NCI-H526 (cell line): ENCODE measurements around the gene UBE2R2.
"Not testable (repeated sequence)": the region's sequence is repeated elsewhere in the genome, so short reads cannot be mapped to it uniquely, and the experiment has no call there.

Experiments
- DNase-seq, 2 experiments: peaks; one replicate each; lab custom pipeline; 2025; lab: John Stamatoyannopoulos, UW

UBE2R2 gene

DNA sequence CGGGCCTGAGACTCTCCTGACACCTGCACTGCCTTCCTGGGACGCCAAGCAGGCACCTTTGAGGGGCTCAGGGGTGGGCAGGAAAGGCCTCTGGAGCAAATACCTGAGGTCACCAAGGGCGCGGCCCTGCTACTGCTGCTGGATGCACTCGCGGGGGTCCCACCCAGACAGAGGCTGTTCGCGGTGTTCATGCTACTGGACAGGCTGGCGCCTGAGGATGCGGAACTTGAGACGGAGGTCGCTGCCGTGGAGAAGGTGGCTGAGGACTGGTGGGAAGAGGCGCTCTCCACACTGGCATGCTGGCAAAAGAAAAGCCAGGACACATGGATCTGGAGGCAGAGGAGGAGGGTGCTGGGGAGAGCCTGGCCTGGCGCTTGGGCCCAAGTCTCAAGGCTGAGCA, 110.7 kb downstream of the UBE2R2 start:
- DNase-seq = no peak

DNA sequence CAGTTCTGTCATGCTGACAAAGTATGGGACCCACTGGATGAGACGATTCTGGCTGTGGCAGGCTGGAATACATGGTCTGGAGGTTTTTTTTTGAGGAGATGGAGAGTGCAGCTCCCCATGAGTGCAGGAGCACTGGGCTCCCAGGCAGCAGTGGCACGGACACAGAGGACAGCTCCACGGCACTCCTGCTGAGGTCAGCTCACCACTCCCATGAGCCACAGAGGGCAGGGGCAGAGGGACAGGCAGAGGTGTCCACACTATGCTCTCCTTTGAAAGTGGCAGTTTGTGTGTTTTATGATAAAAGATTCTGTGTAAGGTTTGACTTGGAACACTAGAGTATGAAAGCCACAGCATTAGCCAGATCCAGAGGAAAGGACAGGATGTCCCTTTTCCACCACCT, 114.4 kb downstream of the UBE2R2 start:
- DNase-seq = no peak

DNA sequence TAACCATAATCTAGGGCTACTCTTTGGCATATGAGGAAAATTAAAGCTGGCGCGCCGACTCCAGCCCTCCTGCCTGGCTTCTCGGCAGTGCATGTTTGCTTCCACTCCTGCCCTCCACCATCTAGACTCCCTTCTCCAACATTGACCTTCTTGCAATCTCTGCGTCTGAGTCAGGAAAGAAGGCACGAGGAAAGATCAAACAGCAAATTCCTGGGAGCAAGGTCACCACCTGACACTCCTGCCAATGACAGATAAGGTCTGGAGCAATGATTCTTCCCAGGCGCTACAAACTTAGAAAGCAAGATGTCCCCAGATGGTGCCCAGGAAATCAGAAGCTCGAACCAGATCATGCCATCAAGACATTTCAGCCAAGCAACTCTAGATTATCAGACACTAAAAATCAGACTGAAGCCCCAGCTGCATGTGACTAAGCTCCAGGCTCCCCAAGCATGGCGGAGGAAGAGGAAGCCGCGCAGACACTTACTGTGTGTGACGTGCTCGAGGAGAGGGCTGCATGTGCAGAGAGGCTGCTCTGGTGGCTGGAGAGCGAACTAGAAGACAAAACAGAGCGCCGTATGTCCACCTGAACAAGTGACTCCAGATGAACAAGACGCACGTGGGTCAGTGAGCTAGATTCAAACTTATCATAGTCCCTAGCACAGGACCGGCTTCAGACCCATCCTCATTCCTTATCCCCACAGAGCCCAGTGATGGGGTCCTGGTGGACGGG, 115.3 kb downstream of the UBE2R2 start:
- DNase-seq = no peak

DNA sequence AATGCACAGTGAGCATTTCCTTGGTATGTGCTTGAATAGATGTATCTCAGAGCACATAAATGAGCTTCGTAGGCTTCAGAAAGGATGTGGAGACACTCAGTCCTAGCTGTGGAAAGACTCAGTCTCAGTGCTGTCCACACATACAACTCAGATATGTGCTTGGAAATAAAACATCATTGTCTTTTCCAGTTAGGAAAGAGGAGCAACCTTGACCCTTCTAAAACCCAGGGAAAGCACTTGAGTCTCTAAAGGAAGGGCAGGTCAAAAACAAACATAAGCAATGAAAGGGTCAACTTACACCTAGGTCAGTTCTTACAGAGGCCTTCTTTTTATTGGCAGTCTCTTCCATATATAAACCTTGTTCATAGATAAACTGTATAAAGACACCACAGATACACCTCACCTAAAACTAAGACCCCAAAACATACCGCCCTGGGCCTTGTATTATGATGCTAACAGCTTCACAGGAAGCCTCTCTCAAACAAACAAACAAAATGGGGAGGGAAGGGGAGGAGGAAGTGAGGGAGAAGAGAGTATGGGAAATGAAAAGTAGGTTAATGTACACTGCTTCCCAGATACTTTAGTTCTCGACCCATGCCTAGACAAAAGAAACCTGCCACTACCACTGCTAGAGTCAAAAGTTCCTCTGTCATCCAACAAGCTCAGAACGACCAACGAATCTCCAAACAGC, 117.4 kb downstream of the UBE2R2 start:
- DNase-seq = no peak

DNA sequence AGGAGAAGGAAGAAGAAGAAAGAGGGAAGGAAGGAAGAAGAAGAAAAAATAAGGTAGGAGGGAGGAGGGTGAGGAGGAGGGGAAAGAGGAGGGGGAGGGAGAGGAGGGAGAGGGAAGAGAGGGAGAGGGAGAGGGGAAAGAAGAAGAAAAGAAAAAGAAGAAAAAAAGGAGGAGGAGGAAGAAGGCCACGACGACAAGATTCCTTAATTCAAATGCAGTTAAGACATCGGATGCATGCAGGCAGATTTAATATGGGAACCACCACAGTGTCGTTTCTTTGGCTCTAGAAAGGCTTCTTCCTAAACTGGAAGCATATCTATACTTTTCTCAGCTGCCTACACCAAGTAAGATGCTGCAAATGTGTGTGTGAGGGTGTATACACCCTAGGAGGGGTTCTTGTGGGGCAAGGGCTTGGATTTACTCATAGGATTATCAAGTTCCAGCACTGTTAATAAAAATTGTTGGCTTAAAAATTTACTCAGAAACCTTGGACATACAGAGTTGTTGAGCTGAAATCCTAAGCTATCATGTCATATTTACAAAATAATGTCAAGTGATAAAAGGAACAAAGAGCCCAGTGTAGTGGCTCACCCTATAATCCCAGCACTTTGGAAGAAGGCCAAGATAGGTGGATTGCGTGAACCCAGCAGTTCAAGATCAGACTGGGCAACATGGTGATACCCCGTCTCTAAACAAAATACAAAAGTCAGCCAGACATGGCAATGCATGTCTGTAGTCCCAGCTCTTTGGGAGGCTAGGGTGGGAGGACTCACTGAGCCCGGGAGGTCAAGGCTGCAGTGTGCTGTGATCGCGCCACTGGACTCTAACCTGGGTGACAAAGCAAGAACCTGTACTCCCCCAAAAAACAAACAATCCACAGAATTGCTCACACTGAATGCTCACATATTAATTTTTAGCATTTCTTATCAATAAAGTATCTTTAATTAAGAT, 123.2 kb downstream of the UBE2R2 start:
- DNase-seq = no peak

DNA sequence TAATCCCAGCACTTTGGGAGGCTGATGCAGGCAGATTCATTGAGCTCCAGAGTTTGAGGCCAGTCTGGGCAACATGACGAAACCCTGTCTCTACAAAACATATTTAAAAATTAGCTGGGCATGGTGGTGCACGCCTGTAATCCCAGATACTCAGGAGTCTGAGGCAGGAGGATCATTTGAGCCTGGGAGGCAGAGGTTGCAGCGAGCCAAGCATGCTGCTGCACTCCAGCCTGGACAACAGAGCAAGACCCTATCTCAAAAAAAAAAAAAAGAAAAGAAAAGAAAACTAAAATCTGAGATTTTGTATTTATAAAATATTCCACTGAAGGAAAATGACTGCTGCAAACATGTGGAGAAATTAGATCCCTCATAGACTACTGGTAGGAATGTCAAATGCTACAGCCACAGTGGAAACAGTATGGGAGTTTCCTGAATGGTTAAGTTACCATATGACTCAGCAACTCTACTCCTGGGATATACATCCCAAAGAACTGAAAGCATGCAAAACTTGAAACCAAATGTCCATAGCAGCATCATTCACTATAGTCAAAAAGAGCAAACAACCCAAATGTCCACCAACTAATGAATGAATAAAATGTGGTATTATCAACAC, 125.6 kb downstream of the UBE2R2 start:
- no peak for DNase-seq

DNA sequence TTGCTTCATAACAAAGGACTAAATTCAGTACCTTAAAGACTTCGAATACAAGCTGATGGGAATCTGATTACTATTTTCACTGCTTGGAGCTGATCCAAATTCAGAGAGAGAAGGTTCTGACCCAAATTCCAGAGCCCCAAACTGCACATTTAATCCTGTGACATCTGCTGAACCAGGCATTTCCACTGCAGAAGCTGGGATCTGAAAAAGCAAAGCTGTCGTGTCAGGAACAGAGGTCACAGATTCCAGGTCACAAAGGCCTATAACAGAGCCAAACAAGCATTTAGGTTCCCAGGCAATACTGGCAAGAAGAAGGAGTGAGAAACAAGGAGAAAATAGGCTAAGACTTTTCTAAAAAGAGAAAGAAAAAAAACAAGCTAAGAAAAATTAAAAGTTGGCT, 126.4 kb downstream of the UBE2R2 start:
- no peak for DNase-seq

DNA sequence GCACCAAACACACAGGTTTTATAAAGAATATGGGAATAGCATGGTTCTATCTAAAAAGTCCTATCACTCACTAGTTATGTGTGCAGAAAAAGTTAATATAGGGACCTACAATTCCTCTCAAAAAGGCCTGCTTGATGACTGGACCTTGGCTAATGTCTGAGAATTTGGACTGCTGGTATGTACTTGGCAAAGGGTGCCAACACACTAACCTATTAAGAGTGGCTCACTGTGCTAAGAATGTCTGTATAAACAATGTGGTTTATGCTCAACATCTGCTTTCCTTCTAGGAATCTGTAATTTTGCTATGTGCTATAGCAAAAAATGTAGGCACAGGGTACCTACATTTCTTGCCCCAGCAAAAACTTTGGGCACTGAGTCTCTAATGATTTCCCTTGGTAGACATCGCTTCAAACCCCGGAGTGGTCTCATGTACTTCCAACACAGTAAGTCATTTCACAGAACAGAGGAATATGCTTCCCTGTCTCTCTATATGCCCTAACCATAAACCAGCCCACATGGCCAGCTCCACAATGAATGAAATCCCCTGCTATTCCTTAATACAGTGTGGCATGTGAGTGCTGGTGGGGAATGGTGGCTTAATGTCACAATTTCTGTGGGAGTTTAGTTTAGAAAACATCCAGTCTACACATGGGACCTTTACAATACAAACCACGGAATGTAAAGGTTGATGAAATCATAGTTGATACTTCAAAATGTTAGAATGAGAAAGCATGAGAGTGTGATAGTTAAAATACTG, 130.0 kb downstream of the UBE2R2 start:
- no peak for DNase-seq

DNA sequence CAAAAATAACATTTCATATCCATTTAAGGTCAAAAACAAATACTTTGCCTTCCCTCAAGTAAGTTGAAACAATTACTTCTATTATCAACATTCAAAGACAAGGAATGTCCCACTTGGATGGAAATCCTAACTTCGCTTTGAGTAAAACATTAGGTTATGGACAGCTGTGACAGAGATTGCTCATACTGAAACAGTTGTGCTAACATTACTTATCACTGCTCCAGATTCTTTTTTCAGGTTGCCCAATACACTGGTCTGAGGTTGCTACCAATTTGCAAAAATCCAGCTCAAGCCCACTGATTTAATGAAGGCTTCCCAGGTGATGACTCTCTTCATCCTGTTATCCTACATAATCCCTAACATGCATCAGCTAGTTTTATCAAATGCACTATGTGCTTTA, 133.4 kb downstream of the UBE2R2 start:
- DNase-seq = no peak

DNA sequence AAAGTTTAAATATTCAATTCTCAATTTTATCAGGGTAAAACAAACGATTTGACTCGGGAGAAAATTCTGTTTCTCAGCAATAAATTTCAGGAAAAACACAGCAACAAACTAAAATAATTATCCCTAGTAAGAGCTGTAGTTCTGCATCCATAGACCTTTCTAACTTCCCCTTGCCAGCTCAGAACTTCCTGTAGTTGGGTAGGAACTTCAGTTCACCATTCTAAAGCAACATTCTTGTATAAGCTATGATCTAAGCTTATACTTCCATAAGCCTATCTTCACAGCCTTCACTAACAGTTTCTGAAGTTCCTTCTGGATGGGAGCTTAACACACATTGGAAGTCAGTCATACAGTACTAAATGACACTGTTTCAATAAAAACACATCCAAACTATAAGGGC, 135.1 kb downstream of the UBE2R2 start:
- DNase-seq = no peak

DNA sequence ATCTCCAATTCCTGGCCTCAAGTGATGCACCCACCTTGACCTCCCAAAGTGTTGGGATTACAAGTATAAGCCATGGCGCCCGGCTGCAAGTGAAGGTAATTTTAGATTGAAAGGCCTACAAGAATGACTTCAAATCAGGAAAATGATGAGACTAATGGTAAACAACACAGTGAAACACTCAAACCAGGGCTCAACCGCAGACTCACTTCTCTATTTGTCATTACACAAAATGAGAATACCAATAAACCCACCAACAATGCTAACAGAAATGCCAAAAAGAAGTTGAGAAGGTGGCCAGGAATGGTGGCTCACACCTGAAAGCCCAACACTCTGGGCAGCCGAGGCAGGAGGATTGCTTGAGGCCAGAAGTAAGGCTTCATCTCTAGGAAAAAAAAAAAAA, 139.6 kb downstream of the UBE2R2 start:
- no peak for DNase-seq

DNA sequence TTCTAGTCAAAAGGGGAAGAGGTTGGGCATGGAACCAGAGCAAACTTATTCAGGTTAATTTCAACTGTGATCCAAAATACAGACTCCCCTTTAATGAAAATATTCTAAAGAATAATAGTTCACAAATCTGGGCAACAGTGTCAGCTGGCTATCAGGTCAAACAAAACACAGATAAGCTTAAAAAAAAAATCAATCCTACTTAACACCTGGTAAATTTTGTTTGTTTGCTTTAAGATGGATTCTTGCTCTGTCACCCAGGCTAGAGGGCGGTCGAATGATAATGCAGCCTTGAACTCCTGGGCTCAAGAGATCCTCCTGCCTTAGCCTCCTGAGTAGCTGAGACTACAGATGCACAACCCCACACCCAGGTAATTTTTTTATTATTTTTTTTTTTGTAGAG, 142.8 kb downstream of the UBE2R2 start:
- no peak for DNase-seq

DNA sequence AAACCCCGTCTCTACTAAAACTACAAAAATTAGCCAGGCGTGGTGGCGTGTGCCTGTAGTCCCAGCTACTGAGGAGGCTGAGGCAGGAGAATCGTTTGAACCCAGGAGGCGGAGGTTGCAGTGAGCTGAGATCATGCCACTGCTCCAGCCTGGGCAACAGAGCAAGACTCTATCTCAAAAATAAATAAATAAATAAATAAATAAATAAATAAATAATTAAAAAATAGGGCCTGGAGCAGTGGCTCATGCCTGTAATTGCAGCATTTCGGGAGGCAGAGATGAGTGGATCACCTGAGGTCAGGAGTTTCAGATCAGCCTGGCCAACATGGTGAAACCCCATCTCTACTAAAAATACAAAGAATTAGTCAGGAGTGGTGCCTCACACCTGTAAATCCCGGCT, 145.5 kb downstream of the UBE2R2 start:
- DNase-seq = not testable (repeated sequence)

DNA sequence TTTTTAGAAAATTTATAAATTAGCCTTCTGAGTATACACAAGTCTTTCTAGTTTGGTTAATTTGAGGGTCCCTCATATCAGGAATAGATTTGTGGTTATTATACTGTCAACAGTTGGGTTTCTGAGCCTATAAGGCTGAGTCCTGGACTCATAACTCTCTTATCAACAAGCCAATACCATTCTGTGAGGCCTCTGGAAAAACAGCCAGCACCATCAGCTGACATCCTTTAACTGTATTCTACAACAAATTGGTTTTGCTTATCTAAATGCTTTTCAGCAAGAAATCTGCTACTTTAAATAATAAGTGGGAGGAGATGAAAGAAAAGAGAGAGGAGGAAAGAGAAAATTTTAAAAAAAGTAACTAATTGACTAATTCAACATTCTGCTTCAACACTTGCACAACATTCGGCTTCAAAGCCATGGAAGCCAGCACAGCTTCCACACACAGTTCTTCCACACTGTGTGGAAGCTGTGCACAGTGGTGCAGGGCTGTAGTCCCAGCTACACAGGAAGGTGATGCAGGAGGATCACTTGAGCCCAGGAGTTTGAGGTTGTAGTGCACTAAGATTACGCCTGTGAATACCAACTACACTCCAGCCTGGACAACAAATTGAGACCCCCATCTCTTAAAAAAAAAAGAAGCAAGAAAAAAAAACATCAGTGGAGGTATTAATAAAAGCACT, 147.3 kb downstream of the UBE2R2 start:
- no peak for DNase-seq
